Stimulated activated memory B cell treated with anti-CD40 and anti-IgM and Interleukin-4, amounts not matched to agents 10 μg/mL and 1 μg/mL and 100 μg/mL, for 72 hours (primary cell): ENCODE measurements around the gene ATP13A3.

Experiments
- ATAC-seq: fragments of 150-1000 bp; cut with Tn5 transposase; 2 replicates; pipeline ENCODE4 v1.10.0; 2021
- H3K27ac Mint-ChIP-seq: one replicate; pipeline ENCODE4 v1.8.0; 2022; ENCODE audit warnings: mild to moderate bottlenecking, mixed read lengths
- H3K27me3 Mint-ChIP-seq: one replicate; pipeline ENCODE4 v1.8.0; 2022; ENCODE audit warnings: mixed read lengths
- H3K36me3 Mint-ChIP-seq: one replicate; pipeline ENCODE4 v1.8.0; 2022; ENCODE audit warnings: mixed read lengths
- H3K4me1 Mint-ChIP-seq: one replicate; pipeline ENCODE4 v1.8.0; 2022; ENCODE audit warnings: mixed read lengths
- H3K4me3 Mint-ChIP-seq: one replicate; pipeline ENCODE4 v1.8.0; 2022; ENCODE audit warnings: mild to moderate bottlenecking, moderate library complexity, mixed read lengths
- H3K9me3 Mint-ChIP-seq: one replicate; pipeline ENCODE4 v1.8.0; 2022; ENCODE audit warnings: mixed read lengths

ATP13A3 gene

DNA sequence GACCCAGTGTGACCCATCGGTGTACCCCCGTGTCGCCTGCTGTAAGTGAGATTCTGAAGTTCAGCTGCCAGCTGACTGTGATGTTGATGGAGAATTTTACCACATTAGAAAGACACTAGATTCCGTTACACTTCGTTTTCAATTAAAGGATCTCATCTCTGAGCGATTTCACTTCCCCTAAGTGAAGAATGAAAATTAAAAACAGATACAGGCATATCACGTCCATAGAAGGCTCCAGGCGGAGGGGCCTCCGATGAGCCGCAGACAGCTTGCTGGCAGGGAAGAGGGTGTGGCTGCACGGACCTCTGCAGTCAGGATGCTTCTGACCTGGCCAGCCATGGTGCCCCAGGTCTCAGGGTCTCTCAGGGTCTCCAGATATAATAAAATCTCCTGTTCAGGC is 129.1 kb downstream of the ATP13A3 start:
- no peaks in the 10 kb centered on the region for H3K36me3 Mint-ChIP-seq

DNA sequence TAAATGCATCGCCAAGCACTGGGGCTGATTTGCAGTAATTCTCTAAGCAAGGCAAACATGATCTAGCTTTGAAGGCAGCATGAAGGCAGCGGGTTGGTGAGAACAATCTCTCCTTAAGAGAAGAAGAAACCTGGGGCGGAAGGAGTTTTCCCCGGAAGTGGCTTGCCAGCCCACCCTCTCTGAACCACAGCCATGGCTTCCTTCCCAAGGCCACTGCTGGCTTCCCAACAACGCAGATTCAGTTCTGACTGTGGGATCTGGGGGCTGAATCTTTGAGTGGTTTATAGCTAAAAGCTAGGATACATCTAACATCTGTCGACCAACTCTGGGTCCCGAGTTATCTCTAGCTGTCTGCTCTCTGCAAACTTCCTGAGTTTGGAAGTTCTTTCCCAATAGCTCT is 131.4 kb downstream of the ATP13A3 start:
- Mint-ChIP-seq H3K27ac (no peak overlapping the region), H3K36me3 (no peaks in the 10 kb centered on the region), H3K4me3 (no peak overlapping the region), H3K27me3 (peaks cover 31% of the 10 kb centered on the region), H3K4me1 (no peaks in the 10 kb centered on the region), H3K9me3 (no peaks in the 10 kb centered on the region)
- ATAC-seq, result no peak

More for the DNA sequence above, 129.1 kb downstream of the ATP13A3 start:
- ATAC-seq, result no peak
- Mint-ChIP-seq H3K4me3 (no peak overlapping the region), H3K4me1 (no peaks in the 10 kb centered on the region), H3K27ac (no peak overlapping the region), H3K9me3 (no peaks in the 10 kb centered on the region), H3K27me3 (peaks cover 32% of the 10 kb centered on the region)

DNA sequence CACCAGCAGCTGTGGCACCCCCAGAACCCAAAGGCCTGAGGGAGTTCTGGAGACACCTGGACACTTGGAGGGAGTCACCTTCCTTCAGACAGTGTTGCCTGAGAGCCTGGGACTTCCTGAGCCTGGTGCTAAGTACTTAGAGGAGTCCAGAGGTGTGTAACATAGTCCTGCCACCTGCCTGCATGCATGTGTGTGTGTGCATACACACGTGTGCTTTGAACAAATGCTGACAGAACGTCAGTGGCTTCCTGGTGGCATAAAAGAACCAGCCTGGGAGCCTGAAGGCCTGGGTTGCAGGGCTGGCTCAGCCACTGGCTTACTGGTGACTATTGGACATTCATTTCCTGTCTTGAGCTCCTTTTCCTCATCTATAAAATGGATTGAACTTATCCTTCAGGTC is 132.5 kb downstream of the ATP13A3 start:
- no peak for ATAC-seq
- H3K9me3 Mint-ChIP-seq, result no peaks in the 10 kb centered on the region
- H3K36me3 Mint-ChIP-seq, result no peaks in the 10 kb centered on the region
- H3K4me3 Mint-ChIP-seq, result no peak overlapping the region
- peaks cover 21% of the 10 kb centered on the region for H3K27me3 Mint-ChIP-seq
- H3K4me1 Mint-ChIP-seq, result no peaks in the 10 kb centered on the region
- H3K27ac Mint-ChIP-seq, result no peak overlapping the region
